Left lung (tissue), 10 donors: ENCODE data around the gene DLG5. TPM values are rescaled to one million over a fixed set of nuclear protein-coding genes. Genes with fewer than 3 reads are reported as not detected.

Experiments
- ATAC-seq: fragments of 200-7000 bp; cut with Tn5 transposase; one replicate; pipeline ENCODE4 v1.9.1; 2020; ENCODE audit warnings: moderate library complexity
- DNase-seq, 4 donors: peaks; one replicate each; pipeline ENCODE4 v3.0.0-alpha.2; 2013 to 2020
- H3K27ac ChIP-seq, 2 donors: fragments of 200-600 bp; sonication (generic) in 1 of 2; one replicate each; pipeline versions ENCODE4 v1.5.0 to v1.8.0; 2020 to 2021
- H3K27me3 ChIP-seq, 2 donors: fragments of 200-600 bp; sonication (generic) in 1 of 2; one replicate each; pipeline versions ENCODE4 v1.5.0 to v1.8.0; 2020 to 2021
- H3K36me3 ChIP-seq, 2 donors: fragments of 200-600 bp; sonication (generic) in 1 of 2; one replicate each; pipeline versions ENCODE4 v1.5.0 to v1.8.0; 2020 to 2021
- H3K4me1 ChIP-seq, 2 donors: fragments of 200-600 bp; one replicate each; pipeline ENCODE4 v1.8.0; 2021
- H3K4me3 ChIP-seq, 2 donors: fragments of 200-600 bp; sonication (generic) in 1 of 2; one replicate each; pipeline versions ENCODE4 v1.5.0 to v1.8.0; 2020 to 2021; ENCODE audit warnings: mild to moderate bottlenecking in 1 of 2
- H3K9me3 ChIP-seq, 2 donors: fragments of 200-600 bp; sonication (generic) in 1 of 2; one replicate each; pipeline versions ENCODE4 v1.5.0 to v1.8.0; 2020 to 2021
- CTCF ChIP-seq, 2 donors: fragments of 200-600 bp; sonication (generic) in 1 of 2; IDR thresholded peaks; one replicate each; pipeline versions ENCODE4 v1.5.0 to v1.8.0; 2021; ENCODE audit warnings: antibody characterized with exemption in 2 of 2
- intact Hi-C, 2 donors: fragments of 100-400 bp; cut with DNase I; formaldehyde crosslinking; loops; one replicate each; pipeline versions ENCODE4 v1.11.2 to v1.14.2; 2022
- polyA plus RNA-seq, 6 donors: library from polyadenylated mRNA; unstranded; fragments of 120-200 nt; gene quantifications; one replicate each; pipeline ENCODE4 v1.2.1, GENCODE V29; 2013; ENCODE audit not compliant: insufficient read length in 6 of 6
- total RNA-seq, 2 donors: library from RNA; stranded (reverse); fragmentation: NEBNext Ultra II Directional; extraction: Animal tissue kit (Norgen Biotek cat#: 25700); gene quantifications; one replicate each; pipeline ENCODE4 v1.2.1, GENCODE V29; 2021
- donor health status: DM: no; HTN: yes; CAD: no.
- donor health status: DM: no; HTN: no; CAD: no.

The DLG5 gene
- total and polyA plus RNA-seq, 8 donors: 17.0 to 53.4 (median 49.0) TPM

- Histone ChIP-seq H3K4me1 (no peaks in the 10 kb centered on the region), H3K9me3 (no peaks in the 10 kb centered on the region), H3K27me3 (no peaks in the 10 kb centered on the region), H3K4me3 (no peak overlapping the region), H3K36me3 (no peaks in the 10 kb centered on the region), H3K27ac (no peak overlapping the region)
- DNase-seq: no peak
- intact Hi-C loops: no loop called here
- no peak for TF ChIP-seq CTCF (IDR thresholded peaks at IDR 0.05)
- no peak for ATAC-seq
These were observed 14.1 kb upstream of the DLG5 start for GRCh38 chr10:77940627-77941026.

- no peaks in the 10 kb centered on the region for H3K27me3 ChIP-seq
- no peak for TF ChIP-seq CTCF (IDR thresholded peaks at IDR 0.05)
- ATAC-seq: no peak
- DNase-seq: no peak
- intact Hi-C loops: no loop called here
- H3K27ac ChIP-seq: no peak overlapping the region
- H3K9me3 ChIP-seq: no peaks in the 10 kb centered on the region
- no peak overlapping the region for H3K4me3 ChIP-seq
- no peaks in the 10 kb centered on the region for H3K4me1 ChIP-seq
- no peaks in the 10 kb centered on the region for H3K36me3 ChIP-seq
These were observed 13.7 kb upstream of the DLG5 start for GRCh38 chr10:77940225-77940624.

DNA sequence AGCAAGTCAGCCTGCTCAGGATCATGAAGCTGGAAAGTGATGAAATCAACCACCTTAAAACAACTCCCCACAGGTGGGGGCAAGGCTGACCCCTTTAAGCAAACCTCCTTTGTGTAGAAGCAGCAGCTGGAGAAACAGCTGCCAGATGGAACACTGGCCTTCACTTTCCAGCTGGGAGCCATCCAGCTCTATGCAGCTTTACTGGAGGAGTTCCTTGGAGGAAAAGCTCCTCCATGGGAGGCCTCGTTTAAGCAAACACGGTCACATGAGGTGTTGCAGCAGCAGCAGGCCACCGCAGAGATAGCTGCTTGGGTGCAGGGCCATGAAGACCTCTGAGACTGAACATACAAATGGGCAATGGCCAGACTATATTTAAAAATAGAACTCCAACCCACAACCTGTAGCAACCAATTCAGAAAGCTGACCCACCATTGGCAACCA is 13.0 kb upstream of the DLG5 start:
- peak in 3 of 4 donors; percentile 49 to 90 (median 80) for DNase-seq
- H3K27ac ChIP-seq: no peak overlapping the region
- ATAC-seq: peak; percentile 43
- H3K9me3 ChIP-seq: no peaks in the 10 kb centered on the region
- no peaks in the 10 kb centered on the region for H3K27me3 ChIP-seq
- no peaks in the 10 kb centered on the region for H3K4me1 ChIP-seq
- H3K4me3 ChIP-seq: no peak overlapping the region
- no peaks in the 10 kb centered on the region for H3K36me3 ChIP-seq
- intact Hi-C loops: no loop called here
- no peak for TF ChIP-seq CTCF (IDR thresholded peaks at IDR 0.05)

DNA sequence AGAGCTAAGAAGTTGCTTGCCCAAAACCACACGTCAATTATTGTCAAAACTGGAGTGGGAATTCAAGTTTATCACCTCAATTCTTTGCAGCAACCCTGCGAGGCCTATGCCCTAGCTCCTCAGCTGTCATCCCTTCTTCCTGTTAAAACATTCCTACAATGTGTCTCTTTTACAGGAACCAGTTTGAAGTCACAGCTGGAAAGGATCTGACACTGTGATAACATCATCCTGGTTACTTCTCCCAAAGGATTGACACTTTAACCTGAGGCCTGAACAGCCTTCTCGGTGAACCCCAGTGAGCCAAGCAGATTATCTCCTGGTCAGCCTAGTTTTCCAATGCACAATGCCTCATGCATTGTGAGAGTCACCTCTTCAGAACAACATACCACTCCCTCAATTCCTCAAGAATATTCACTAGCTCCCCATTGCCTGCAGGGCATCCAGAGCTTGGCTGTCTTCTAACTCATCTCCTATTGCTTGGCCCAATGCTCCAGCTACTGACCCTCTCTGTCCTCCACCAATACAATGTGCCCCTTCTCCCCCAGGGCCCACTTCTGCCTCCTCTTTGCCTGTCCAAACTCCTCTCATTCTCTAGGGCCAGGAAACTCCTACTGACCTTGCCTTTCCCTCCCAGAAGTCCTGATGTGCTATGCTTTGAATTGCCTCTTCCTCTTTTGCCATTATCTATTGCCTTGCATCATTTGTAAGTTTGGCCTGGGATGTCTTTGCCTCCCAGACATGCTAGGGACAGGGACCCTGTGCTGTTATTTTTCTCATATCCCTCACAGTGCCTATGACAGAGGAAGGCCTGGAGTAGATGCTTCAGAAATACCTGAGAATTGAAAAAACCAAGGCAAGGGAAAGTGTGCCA is 10.4 kb upstream of the DLG5 start:
- no peak for TF ChIP-seq CTCF (IDR thresholded peaks at IDR 0.05)
- no peaks in the 10 kb centered on the region for H3K36me3 ChIP-seq
- H3K4me3 ChIP-seq: no peak overlapping the region
- DNase-seq (no peak), ATAC-seq (no peak)
- intact Hi-C loops: no loop called here
- no peaks in the 10 kb centered on the region for H3K4me1 ChIP-seq
- no peaks in the 10 kb centered on the region for H3K9me3 ChIP-seq
- no peaks in the 10 kb centered on the region for H3K27me3 ChIP-seq
- no peak overlapping the region for H3K27ac ChIP-seq

DNA sequence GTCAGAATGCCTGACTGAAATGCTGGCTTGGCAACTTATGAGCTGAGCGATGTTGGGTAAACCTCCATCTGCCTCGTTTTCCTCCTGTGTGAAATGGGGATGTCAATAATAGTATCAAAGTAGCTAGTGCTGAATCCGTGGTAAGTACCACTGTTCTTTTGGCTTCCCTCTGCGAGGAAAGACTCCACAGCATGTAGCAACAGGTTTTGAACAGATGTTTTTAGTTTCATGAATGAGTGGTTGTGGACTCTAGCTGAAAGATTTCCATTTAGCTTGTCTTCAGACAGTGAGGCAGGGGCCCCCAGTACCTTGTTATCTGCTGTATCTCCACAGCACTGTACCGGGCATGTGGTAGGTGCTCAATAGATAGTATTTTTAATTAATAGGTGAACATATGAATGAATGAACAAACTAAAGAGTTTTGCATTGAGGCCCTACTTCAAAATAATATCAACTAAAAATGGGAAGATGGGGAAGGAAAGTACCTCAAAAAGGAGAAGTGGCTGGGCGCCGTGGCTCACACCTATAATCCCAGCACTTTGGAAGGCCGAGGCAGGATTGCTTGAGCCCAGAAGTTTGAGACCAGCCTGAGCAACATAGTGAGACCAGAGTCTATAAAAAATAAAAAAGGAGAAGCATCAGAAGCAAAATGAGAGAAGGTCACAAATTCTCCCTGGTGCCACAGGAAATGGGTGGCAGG is 5.6 kb upstream of the DLG5 start:
- DNase-seq (no peak), ATAC-seq (no peak)
- H3K4me1 ChIP-seq: peaks cover 3 to 4% of the 10 kb centered on the region in 2 donors
- H3K27ac ChIP-seq: no peak overlapping the region
- no peak for TF ChIP-seq CTCF (IDR thresholded peaks at IDR 0.05)
- H3K9me3 ChIP-seq: no peaks in the 10 kb centered on the region
- H3K36me3 ChIP-seq: no peaks in the 10 kb centered on the region
- intact Hi-C loops: no loop called here
- H3K27me3 ChIP-seq: peaks cover 0 to 25% of the 10 kb centered on the region in 2 donors
- H3K4me3 ChIP-seq: no peak overlapping the region
